Loucy (cell line): ENCODE data around the gene SLC35F3.

ENCODE experiments used
- H2AFZ ChIP-seq: fragments of 200-600 bp; sonication (generic); 2 replicates; pipeline ENCODE4 v1.6.0; 2016; ENCODE audit warnings: antibody characterized with exemption, mild to moderate bottlenecking, low read length, moderate library complexity
- H3F3A ChIP-seq: fragments of 200-600 bp; 2 replicates; pipeline ENCODE4 v1.6.0; 2016; ENCODE audit warnings: antibody characterized with exemption, low read depth, mild to moderate bottlenecking
- H3K27me3 ChIP-seq: fragments of 200-600 bp; sonication (generic); 2 replicates; pipeline ENCODE4 v1.6.1; 2014; ENCODE audit warnings: low read length, mild to moderate bottlenecking; ENCODE audit not compliant: insufficient read depth, poor library complexity, severe bottlenecking
- H3K36me3 ChIP-seq: fragments of 200-600 bp; sonication (generic); 2 replicates; pipeline ENCODE4 v1.6.1; 2016; ENCODE audit warnings: low read length; ENCODE audit not compliant: insufficient read depth
- H3K4me1 ChIP-seq: fragments of 200-600 bp; sonication (generic); 2 replicates; pipeline ENCODE4 v1.5.1; 2014; ENCODE audit warnings: low read length, mild to moderate bottlenecking; ENCODE audit not compliant: insufficient read depth, poor library complexity, severe bottlenecking
- H3K4me2 ChIP-seq: fragments of 200-600 bp; sonication (generic); 2 replicates; pipeline ENCODE4 v1.6.0; 2014; ENCODE audit warnings: antibody characterized with exemption, low read length, low read depth, mild to moderate bottlenecking; ENCODE audit not compliant: poor library complexity, severe bottlenecking
- H3K4me3 ChIP-seq: fragments of 200-600 bp; sonication (generic); 2 replicates; pipeline ENCODE4 v1.5.1; 2014; ENCODE audit warnings: low read length, mild to moderate bottlenecking, mixed read lengths; ENCODE audit not compliant: poor library complexity, severe bottlenecking
- H3K79me2 ChIP-seq: fragments of 200-600 bp; sonication (generic); 2 replicates; pipeline ENCODE4 v1.6.1; 2014; ENCODE audit warnings: low read length; ENCODE audit not compliant: insufficient read depth
- H3K9ac ChIP-seq: fragments of 200-600 bp; sonication (generic); 2 replicates; pipeline ENCODE4 v1.6.0; 2014; ENCODE audit warnings: mild to moderate bottlenecking, low read depth, low read length, moderate library complexity; ENCODE audit not compliant: poor library complexity, severe bottlenecking
- H3K9me2 ChIP-seq: fragments of 200-600 bp; sonication (generic); replicated peaks from 2 replicates; pipeline ENCODE4 v1.6.1; 2016; ENCODE audit warnings: low read depth, low read length, mixed read lengths
- H3K9me3 ChIP-seq: fragments of 200-600 bp; sonication (generic); 2 replicates; pipeline ENCODE4 v1.6.1; 2014; ENCODE audit warnings: mild to moderate bottlenecking, antibody characterized with exemption, low read length, low read depth; ENCODE audit not compliant: insufficient read depth
- H4K20me1 ChIP-seq: fragments of 200-600 bp; sonication (generic); 2 replicates; pipeline ENCODE4 v1.6.0; 2014; ENCODE audit warnings: antibody characterized with exemption, low read length, mild to moderate bottlenecking; ENCODE audit not compliant: insufficient read depth, poor library complexity, severe bottlenecking
- EZH2phosphoT487 ChIP-seq: fragments of 200-600 bp; IDR thresholded peaks from 2 replicates; pipeline ENCODE4 v1.6.1; 2018; ENCODE audit warnings: antibody characterized with exemption, mild to moderate bottlenecking, moderate library complexity, borderline replicate concordance
- TF ChIP-seq, protein P1 (sequence below): fragments of 200-600 bp; sonication (generic); conservative IDR thresholded peaks from 2 replicates; pipeline ENCODE4 v1.5.1; 2014; ENCODE audit warnings: mild to moderate bottlenecking, antibody characterized with exemption, low read length

Gene SLC35F3

DNA sequence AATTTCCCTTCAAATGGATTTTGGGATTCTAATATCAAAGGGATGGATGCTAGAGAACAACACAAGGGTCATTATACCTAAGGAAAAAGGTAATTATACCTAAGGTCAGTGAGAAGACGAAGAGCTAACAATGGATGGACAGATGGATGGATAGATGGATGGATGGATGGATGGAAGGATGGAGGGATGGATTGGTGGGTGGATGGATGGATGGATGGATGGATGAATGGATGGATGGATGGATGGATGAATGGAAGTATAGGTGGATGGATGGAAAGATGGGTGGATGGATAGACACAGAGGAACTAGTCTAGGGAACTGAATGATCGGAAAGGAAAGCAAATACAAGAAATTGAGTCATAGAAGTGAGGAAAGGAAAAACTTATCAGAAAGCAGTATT lies 34.0 kb downstream of the SLC35F3 start:
- Histone ChIP-seq H3K79me2 (no peaks in the 10 kb centered on the region), H3F3A (no peaks in the 10 kb centered on the region), H3K4me3 (no peak overlapping the region), H3K9me2 (no peaks in the 10 kb centered on the region), H2AFZ (no peak overlapping the region), H3K4me2 (no peak overlapping the region), H4K20me1 (no peaks in the 10 kb centered on the region), H3K9ac (no peak overlapping the region), H3K27me3 (no peaks in the 10 kb centered on the region), H3K4me1 (no peaks in the 10 kb centered on the region), H3K36me3 (no peaks in the 10 kb centered on the region), H3K9me3 (no peaks in the 10 kb centered on the region)
- no peak for TF ChIP-seq EZH2phosphoT487
- TF ChIP-seq, protein P1, sequence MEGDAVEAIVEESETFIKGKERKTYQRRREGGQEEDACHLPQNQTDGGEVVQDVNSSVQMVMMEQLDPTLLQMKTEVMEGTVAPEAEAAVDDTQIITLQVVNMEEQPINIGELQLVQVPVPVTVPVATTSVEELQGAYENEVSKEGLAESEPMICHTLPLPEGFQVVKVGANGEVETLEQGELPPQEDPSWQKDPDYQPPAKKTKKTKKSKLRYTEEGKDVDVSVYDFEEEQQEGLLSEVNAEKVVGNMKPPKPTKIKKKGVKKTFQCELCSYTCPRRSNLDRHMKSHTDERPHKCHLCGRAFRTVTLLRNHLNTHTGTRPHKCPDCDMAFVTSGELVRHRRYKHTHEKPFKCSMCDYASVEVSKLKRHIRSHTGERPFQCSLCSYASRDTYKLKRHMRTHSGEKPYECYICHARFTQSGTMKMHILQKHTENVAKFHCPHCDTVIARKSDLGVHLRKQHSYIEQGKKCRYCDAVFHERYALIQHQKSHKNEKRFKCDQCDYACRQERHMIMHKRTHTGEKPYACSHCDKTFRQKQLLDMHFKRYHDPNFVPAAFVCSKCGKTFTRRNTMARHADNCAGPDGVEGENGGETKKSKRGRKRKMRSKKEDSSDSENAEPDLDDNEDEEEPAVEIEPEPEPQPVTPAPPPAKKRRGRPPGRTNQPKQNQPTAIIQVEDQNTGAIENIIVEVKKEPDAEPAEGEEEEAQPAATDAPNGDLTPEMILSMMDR: no peak

DNA sequence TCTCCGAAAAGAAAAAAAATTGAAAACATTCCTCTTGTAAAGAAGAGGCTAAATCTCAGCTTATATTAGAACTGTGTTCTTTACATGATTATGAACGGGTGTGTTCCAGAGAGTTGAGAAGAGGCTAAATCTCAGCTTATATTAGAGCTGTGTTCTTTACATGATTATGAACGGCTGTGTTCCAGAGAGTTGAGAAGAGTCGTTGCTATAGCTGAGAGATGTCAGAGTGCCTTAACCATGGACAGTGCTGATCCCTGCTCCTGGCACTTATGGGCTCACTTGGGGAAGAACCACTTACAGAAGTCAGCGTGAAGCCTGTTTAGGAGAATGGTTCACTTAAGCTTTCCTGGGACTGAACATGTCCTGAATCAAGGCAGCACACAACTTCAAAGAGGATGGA lies 35.0 kb downstream of the SLC35F3 start:
- H3K9ac ChIP-seq: no peak overlapping the region
- no peaks in the 10 kb centered on the region for H4K20me1 ChIP-seq
- no peaks in the 10 kb centered on the region for H3K36me3 ChIP-seq
- no peak overlapping the region for H3K4me3 ChIP-seq
- no peaks in the 10 kb centered on the region for H3K4me1 ChIP-seq
- no peaks in the 10 kb centered on the region for H3F3A ChIP-seq
- H3K79me2 ChIP-seq: no peaks in the 10 kb centered on the region
- H3K9me2 ChIP-seq: no peaks in the 10 kb centered on the region
- TF ChIP-seq, protein P1: no peak
- no peak for TF ChIP-seq EZH2phosphoT487
- no peaks in the 10 kb centered on the region for H3K9me3 ChIP-seq
- no peak overlapping the region for H3K4me2 ChIP-seq
- H3K27me3 ChIP-seq: no peaks in the 10 kb centered on the region
- H2AFZ ChIP-seq: no peak overlapping the region

GRCh38 chr1:233940908-233941307 lies 36.4 kb downstream of the SLC35F3 start:
- Histone ChIP-seq H3K79me2 (no peaks in the 10 kb centered on the region), H3K4me3 (no peak overlapping the region), H3F3A (no peaks in the 10 kb centered on the region), H4K20me1 (no peaks in the 10 kb centered on the region), H3K27me3 (no peaks in the 10 kb centered on the region), H3K9me3 (no peaks in the 10 kb centered on the region), H2AFZ (no peak overlapping the region), H3K9me2 (no peaks in the 10 kb centered on the region), H3K36me3 (no peaks in the 10 kb centered on the region), H3K4me2 (no peak overlapping the region), H3K9ac (no peak overlapping the region), H3K4me1 (no peaks in the 10 kb centered on the region)
- no peak for TF ChIP-seq EZH2phosphoT487
- TF ChIP-seq, protein P1: no peak
